Fibroblast of peridontal ligament (primary cell): ENCODE data around the gene WFS1.

Experiments
- DNase-seq: peaks from one replicate; pipeline ENCODE4 v3.0.0-alpha.2; 2010; ENCODE audit errors: extremely low read depth

The WFS1 gene, protein sequence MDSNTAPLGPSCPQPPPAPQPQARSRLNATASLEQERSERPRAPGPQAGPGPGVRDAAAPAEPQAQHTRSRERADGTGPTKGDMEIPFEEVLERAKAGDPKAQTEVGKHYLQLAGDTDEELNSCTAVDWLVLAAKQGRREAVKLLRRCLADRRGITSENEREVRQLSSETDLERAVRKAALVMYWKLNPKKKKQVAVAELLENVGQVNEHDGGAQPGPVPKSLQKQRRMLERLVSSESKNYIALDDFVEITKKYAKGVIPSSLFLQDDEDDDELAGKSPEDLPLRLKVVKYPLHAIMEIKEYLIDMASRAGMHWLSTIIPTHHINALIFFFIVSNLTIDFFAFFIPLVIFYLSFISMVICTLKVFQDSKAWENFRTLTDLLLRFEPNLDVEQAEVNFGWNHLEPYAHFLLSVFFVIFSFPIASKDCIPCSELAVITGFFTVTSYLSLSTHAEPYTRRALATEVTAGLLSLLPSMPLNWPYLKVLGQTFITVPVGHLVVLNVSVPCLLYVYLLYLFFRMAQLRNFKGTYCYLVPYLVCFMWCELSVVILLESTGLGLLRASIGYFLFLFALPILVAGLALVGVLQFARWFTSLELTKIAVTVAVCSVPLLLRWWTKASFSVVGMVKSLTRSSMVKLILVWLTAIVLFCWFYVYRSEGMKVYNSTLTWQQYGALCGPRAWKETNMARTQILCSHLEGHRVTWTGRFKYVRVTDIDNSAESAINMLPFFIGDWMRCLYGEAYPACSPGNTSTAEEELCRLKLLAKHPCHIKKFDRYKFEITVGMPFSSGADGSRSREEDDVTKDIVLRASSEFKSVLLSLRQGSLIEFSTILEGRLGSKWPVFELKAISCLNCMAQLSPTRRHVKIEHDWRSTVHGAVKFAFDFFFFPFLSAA

DNA sequence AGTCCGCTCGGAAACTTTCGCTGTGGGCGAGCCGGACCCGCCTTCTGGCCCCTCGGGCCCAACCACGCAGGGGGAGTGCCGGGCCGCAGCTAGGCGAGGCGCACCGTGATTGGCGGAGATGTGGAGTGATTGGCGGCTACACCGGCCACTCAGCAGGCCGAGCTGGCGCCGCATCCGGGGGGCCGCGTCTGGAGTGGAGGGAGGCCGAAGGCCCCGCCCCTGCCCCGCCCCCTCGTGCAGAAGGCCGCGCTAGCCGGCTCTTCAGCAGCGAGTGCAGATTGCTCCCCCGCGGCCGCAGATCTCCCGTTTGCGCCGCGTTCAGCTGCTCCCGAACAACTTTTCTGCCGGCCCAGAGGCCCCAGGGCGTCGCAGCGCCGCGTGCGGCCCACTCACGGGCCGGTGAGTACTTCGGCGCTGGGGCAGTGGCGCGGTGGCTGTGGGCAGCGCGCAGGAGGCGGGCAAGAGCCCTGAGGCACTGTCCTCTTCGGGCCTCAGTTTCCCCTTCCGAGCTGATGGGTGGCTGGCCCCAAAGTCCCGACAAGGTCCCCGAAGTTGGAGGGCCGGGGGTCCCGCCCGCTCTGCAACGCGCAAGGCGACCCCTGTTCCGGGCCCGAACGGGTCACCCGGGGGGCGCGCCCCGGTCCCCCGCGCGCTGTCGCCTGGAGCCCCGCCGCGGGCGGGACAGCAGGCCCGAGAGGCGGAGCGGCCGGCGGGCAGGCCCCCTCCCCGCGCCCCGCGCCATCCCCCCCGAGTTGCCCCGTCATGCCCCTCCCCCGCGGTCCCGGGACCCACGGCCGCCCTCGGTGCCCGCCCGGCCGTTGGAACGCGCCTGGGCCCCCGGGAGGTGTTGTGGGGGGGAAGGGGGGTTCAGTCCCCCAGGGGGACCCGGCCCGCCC lies at the start of gene WFS1:
Gene WFS1, plus strand, starts transcription at position 235 of the 896 bp plus-strand sequence. CDS start 7,606 bp downstream, outside the sequence.
- DNase-seq: peak; percentile 97

DNA sequence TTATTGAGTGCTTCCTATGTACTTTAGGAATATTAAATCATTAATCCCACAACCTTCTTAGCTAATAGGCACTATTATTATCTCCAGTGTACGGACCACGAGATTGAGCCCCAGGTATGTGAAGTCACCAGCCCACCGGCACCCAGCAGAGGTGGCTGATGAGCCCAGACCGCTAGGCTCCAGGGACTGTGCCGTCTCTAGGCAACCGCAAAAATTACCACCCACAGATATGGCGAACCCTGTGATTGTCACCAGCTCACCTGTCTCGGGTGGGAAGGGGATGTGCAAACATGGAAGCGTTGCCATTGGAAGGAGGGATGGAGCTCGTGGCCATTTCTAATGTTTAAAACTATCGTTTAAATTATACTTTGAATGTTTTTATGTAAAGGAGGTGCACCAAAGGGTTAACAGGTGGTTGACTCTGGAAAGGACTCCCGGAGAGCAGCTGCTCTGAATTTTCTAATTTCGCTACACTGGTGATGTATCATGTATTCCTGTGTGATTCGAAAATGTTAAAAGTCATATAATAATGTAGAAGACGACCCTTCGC lies 48.3 kb upstream of the WFS1 start:
- no peak for DNase-seq

DNA sequence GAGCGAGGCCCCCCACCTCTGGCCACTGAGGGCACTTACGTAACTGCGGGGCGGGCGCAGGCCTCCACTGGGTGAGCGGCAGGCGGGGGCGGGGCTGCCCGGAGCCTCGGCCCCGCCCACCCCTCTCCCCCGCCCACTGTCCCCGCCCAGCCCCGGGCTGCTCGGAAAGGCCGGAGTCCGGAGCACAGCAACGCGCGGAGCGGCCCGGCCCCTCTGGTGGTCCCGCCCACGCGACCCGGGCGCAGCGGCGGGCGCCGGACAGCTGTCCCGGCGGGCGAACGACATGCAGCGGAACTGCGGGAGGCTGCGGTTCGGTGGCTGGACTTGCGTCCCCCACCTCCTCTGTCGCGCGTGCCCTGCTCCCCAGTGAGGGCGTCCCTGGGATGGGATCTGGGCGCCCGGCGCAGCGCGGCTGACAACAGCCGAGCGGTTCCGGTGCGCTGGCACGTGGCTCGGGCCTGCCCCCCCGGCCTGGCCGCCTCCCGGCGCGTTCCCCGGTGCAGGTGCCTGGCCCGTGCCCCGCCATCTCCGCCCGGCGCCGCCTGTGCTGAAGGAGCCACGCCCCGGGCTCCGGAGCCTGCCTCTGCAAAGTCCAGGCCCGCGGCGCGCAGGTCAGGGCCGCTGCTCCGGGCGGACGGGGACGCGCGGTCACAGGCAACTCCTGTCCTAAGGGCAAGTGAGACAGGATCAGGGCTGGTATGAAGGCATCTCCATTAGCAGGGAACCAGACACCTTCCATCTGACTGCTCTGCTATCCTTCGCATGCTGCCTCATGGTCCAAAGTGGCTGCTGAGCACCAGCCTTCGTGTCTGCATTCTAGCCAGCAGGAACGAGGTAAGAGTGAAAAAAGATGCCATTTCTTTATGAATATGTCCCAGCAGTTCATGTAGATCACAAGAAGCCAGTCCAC lies 47.5 kb upstream of the WFS1 start:
- DNase-seq: no peak

DNA sequence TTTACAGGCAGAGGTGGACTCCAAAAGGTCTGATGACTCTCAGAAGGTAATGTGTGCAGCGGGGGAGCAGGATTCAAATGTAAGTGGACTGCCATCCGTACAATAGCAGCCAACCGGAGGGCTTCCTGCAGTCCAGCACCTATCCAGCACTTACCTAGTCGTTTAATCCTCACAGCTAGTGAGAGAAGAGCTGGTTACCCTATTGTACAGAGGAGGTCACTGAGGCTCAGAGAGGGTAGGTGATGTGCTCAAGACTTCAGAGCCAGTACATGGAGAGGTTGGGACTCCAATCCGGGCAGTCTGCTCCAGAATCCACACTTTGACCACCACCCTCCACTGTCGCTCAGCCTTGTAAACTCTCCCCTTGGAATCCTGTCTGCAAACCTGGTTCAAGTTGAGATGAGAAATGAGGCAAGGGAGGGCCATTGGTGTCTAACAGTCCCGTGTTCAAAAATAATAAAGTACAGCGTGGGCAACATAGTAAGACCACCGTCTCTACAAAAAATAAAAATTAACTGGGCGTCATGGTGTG lies 46.8 kb upstream of the WFS1 start:
- DNase-seq: no peak

DNA sequence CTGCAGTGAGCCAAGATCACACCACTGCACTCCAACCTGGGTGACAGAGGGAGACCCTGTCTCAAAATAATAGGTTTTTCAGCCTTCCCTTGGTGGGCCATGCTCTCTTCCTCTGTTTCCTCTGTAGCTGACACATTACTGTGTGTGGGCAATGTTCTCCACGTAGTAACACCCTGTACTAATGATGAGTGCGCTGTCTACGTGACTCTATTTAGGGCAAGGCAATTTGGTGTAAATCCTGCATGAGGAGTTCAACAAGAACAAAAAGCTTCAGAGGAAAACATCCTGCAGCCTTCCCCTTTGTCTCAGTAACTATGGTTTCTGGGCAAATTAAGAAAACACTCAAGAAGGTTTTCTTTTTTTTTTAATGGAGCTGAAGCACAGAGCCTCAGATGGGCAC lies 44.9 kb upstream of the WFS1 start:
- DNase-seq: no peak

DNA sequence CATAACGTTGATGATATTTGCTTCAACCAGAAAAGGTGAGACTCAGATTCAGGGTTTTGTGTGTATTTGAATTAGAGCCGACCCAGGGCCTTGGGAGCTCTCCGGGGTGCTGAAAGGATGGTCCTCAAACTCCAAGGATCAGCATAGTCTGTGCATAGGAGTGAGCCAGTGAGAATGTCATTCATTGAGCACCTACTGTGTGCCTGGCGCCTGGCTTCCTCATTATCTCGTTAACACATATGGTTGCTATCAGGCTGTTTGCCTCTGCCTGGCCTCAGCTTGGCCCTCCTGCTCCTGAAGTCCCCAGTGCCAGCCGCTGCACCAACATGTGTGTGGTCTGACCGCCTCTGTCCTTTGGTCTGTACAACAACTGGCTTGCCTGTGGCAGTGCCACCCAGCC lies 44.2 kb upstream of the WFS1 start:
- peak; percentile 2 for DNase-seq

DNA sequence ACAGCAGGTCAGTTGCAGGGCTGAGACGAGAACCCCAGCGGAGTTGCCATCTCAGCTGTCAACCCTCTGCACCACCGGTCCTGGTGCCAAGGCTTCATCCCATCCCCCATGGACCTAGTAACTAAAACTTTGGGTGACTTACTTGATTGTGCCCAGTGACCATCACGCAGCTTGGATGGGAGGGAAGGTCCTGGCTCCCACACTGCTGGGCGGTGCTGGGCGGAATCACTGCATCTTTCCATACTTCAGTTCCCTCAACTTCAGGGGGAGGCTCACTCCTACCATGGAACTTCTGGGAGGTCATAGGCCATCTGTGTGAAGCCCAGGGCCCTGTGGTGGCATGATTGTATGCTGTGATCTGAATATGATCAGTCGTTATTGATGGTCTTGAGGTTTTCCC lies 43.1 kb upstream of the WFS1 start:
- DNase-seq: no peak

DNA sequence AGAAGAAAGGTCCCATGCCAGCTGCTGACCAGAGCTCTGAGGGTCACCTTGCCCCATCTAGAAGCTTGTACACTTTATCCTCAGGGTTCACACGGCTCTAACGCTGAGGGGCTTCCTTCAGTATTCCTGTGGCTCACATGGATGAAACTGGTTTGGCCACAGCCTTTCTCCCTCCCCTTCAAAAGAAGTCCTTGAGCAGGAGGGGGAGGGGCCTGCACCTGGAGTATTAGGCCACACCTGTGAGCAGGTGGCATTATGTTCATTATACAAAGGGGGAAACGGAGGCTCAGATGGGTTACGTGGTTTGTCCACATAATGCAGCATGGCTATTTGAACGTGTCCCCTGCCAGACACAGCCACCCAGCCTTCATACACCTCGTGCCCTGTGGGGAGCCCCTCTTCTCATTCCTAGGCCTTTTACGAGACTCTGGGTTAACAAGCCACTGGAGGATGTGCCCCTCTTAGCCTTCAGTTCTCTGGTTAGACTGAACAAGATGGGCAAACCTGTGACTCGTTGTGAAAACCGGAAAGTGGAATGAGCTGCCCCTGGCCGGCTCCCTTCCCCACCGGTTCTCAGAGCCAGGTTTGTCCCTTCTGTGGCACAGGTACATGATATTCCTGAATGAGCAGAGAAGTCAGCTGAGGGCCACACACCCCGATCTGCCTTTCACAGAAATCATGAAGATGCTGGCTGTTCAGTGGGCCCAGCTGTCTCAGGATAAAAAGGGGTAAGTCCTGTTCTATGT lies 42.1 kb upstream of the WFS1 start:
- no peak for DNase-seq

DNA sequence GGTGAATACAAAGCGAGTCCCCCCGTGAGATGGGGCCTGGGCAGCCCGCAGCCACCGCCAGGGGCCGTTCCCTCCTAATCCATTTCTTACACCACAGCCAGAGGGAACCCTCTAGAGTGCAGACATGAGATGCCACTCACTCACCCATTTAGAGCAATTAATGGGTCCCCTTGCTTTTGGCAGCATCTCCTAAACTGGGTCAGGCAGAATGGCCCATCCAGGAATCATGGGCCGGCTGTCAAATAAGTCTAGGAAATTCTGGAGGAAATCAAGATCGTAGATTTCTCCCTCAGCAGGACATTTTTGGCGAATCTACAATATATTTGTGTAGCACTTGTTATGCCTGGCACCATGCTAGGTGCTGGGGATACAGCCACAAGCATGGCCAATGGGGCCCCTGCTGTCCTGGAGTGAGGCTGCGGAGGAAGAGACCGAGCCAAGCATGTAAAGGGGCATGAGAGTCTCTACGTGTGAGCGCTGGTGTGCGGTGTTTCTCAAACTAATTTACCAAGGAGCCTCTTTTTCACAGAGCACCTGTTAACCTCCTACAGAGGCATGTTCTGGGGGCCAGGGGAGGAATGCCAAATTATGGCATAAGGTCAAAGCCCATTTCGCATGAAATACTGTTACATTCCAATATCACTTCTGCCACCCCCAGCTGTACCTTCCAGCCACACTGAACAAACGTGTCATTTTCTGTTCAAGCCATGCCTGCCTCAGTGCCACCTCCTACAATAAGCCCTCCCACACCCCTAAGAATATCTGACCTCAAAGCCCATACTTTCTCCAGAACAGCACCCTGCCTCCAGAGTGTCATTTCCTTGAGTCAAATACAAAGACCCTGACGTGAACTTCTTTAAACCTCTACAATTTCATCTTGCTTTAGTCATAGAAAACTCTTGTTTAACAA lies 41.2 kb upstream of the WFS1 start:
- no peak for DNase-seq

DNA sequence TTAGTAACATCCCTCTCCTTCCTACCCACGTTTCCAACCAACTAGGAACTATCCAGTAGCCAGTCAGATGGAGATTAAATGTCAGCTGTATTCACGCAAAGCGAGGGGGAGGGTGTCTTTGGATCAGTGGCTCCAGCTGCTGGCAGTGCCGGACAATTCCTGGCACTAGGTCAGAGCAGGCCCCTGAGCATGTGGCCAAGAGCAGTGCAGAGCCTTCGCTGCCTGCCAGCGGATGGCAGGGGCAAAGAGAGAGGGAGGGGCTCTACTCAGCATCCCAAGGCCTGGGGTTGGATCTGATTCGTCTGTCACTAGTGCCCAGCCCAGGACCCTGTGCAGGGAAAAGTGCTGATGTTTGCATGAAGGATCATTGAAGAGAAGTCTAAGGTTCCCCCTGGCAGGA lies 40.6 kb upstream of the WFS1 start:
- no peak for DNase-seq

DNA sequence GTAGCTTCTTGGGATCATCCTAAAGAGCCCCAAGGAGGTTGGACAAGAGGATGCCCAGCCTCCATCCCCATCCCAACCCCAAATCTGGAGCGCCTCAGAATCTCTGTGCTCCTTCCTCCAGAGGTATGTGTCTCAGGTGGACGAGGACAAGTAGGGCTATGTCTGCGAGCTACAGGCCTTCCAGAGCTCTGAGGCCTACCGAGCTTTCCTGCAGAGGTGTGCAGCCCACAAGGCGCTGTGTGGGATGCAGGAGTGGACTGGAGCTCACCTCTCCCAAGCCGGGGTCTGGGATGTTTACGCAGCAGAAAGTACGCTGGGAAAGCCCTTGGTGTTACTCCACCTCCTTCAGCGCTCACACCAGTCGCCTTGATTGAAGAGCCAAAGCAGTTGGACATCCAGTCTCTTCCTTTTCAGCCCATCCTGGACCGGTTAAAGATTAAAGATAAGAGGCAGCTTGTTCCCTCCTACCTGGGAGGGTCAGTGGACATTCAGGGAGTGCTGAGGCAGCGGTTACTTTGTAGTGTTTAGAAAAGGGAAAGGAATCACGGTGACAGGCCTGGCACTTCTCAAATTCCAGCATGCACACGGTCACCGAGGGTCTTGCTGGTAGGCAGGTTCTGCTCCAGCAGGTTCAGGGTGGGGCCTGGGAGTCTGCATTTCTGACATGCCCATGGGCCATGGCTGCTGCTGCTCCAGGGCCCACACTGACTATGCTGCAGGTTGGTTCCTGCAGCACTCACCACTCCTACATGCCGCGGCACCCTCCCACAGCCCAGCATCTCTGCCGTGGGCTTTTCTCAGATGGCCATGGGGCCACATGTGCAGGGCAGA lies 39.8 kb upstream of the WFS1 start:
- no peak for DNase-seq

DNA sequence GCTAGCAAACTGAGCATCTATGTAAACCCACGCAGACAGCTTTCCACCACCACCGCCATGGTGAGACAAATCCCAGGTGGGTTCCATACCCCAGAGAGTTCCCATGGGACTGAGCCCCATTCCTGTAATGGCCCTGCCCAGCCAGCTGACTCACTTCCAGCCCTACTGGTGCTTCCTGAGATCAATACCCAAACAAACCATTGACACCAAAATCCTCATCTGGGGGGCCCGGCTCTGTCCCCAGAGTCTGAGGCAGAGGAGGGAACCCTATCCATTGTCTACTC lies 39.2 kb upstream of the WFS1 start:
- DNase-seq: no peak

DNA sequence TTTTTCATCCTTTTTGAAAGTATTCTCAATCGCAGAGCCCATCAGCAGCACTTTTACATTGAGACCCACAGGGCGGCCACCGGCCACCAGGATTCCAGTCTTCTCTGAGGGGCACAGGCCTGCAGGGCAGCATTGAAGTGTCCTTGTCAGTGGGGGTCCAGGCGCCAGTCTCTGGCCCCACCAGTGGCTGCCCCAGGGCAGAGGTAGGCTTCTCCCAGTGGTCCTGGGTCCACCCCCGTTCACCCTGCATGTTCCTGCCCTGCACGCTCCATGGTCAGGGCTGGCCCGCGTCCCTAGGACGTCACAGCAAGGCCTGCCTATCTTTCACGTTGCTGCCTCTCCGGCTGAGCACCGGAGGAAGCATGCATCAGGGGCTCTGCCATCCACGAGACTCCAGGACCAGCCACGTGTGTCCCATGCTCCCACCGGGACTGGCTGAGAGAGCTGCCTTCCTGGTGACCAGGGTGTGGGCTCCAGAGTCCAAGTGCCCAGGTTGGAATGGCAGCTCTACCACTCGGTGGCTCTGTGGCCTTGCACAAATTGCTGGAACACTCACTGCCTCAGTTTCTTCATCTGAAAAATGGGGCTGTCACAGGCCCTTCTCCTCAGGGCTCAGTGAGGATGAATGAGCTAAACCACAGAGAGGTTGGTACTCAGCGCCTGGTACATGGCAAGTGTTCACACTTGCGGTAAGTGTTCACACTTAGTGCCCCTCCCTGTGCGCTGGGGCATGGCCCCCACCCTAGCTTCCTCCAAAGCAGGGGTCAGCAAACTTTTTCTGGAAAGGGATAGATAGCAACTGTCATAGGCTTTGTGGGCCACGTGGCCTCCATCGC lies 38.6 kb upstream of the WFS1 start:
- DNase-seq: no peak

DNA sequence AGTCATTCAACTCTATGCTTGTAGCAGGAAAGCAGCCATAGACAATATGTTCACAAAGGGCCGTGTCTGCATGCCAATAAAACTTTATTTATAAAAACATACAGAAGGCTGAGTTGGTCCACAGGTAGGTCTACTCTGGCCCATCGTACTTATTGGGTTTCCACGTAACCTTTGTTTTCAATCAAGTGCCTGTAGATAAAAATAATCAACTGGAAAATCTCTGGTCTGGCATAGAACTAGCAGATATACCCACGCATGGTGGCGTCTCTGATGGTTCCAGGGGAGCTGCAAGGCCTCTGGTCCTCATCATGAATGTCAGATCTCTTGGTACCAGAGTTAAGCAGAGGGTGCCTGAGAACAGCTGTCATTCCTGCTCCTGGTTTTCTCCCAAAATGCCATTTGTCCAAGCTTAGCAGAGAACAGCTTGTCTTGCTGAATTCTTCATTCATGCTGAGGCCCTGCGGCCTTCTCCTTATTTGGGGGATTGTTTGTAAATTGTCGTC lies 37.9 kb upstream of the WFS1 start:
- DNase-seq: no peak

DNA sequence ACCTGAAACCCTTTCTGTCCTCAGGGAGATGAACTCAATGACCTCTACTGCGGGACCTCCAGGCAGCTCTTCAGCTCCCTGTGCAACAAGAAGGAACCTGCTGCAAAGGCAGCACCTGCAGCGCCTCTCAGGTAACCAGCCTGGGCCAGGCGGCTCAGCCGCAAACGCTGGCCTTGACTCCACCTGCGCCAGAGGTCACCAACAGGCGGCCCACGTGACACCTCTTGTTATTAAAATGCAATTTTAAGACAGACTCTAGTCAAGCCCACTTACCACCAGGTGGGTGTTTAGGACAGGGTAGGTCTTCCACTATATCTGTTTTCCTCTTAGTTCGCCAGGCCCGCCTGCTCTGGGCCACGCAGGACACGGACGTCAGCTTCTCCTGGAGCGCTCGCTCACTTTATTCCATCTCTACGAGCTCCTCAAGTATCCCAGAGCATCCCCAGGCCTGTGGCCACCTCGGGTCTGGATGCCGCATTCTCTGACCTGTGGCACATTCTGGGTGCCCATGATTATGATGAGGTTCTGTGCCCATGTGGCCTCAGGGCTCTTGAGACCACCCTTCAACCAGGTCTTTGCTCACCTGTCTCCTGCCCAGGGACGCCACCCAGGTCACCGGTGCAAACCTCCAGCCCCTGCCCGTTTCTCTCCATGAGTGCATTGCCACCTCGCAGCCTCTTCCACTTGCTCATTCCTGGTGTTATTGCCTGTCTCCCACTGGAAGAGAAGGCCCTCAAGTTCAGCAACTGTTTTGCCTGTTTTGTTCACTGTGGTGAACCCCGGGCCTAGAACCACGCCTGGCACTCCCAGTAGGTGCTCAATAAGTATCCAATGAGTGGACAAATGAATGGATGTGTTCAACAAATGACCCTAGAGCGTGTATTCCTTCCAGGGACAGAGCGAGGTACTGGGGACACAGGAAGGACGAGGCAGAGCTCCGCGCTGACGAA lies 36.5 kb upstream of the WFS1 start:
- DNase-seq: no peak

DNA sequence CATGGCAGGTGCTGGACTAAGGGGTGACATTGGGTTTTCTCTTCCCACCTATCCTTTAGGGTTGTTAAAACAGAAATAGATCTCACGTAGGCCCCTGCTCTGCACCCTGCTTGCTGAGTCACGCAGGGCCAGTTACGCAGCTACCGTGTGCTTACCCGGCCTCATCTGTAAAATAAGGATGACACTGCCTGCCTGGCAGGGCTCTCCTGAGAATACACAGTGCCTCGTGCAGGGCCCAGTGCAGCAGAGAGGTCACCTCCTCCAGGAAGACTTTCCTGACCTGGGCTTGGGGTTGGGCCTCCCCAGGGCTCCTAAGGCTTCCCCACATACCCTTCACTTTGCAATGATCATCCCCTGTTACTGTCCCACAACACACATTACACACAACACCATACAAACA lies 35.7 kb upstream of the WFS1 start:
- DNase-seq: no peak
